CD4-positive, alpha-beta T cell (primary cell): ENCODE measurements around the gene WDSUB1. TPM values are rescaled to one million over a fixed set of nuclear protein-coding genes. Genes with fewer than 3 reads are reported as not detected.

Source experiments
- ATAC-seq: fragments of 200-7000 bp; cut with Tn5 transposase; one replicate; pipeline ENCODE4 v1.10.0; 2022; ENCODE audit warnings: mild to moderate bottlenecking; ENCODE audit not compliant: poor library complexity
- CTCF ChIA-PET: fragments of 350-600 bp; sonication (Branson Sonifier 250); formaldehyde crosslinking; loops from one replicate; lab custom pipeline; 2021; ENCODE audit warnings: antibody characterized with exemption, inconsistent platforms; lab: Charles Lee
- POLR2A ChIA-PET: fragments of 350-600 bp; sonication (Branson Sonifier 250); formaldehyde crosslinking; loops from one replicate; lab custom pipeline; 2021; ENCODE audit warnings: antibody characterized with exemption, inconsistent platforms; lab: Charles Lee
- DNase-seq, 14 experiments: peaks; one replicate each; pipeline ENCODE4 v3.0.0-alpha.2; 2013 to 2020; ENCODE audit warnings: mixed read lengths in 2 of 14
- H3K27ac ChIP-seq, 2 donors: one replicate each; pipeline versions ENCODE4 v1.5.1 to v1.7.0; 2013; ENCODE audit warnings: low read length in 2 of 2, low read depth in 1 of 2, mild to moderate bottlenecking in 1 of 2
- H3K27me3 ChIP-seq, 2 experiments: 1 replicate in 1 of 2; 2 replicates in 1 of 2; pipeline versions ENCODE4 v1.6.1 to v1.7.0; 2013; ENCODE audit warnings: low read length in 2 of 2, control low read depth in 1 of 2, mild to moderate bottlenecking in 1 of 2, moderate library complexity in 1 of 2; ENCODE audit not compliant: insufficient read depth in 2 of 2, control insufficient read depth in 1 of 2
- H3K36me3 ChIP-seq: one replicate; pipeline ENCODE4 v1.6.1; 2013; ENCODE audit warnings: low read length, control low read depth; ENCODE audit not compliant: insufficient read depth
- H3K4me1 ChIP-seq: one replicate; pipeline ENCODE4 v1.6.1; 2013; ENCODE audit warnings: low read length, control low read depth; ENCODE audit not compliant: insufficient read depth
- H3K4me3 ChIP-seq: one replicate; pipeline ENCODE4 v1.5.1; 2013; ENCODE audit warnings: mild to moderate bottlenecking, low read length, moderate library complexity
- H3K9me3 ChIP-seq, 2 experiments: 1 replicate in 1 of 2; 2 replicates in 1 of 2; pipeline versions ENCODE4 v1.6.1 to v1.7.0; 2013; ENCODE audit warnings: low read length in 2 of 2, mild to moderate bottlenecking in 2 of 2, control low read depth in 1 of 2, moderate library complexity in 1 of 2; ENCODE audit not compliant: control insufficient read depth in 1 of 2, insufficient read depth in 1 of 2
- H3K27ac Mint-ChIP-seq: one replicate; pipeline ENCODE4 v1.8.0; 2020; ENCODE audit warnings: mixed read lengths
- H3K27me3 Mint-ChIP-seq: one replicate; pipeline ENCODE4 v1.8.0; 2021; ENCODE audit warnings: mixed read lengths
- H3K36me3 Mint-ChIP-seq: one replicate; pipeline ENCODE4 v1.8.0; 2021; ENCODE audit warnings: low read depth, mixed read lengths
- H3K4me1 Mint-ChIP-seq: one replicate; pipeline ENCODE4 v1.8.0; 2021; ENCODE audit warnings: low read depth, mixed read lengths
- H3K4me3 Mint-ChIP-seq: one replicate; pipeline ENCODE4 v1.8.0; 2020; ENCODE audit warnings: mild to moderate bottlenecking, mixed read lengths
- H3K9me3 Mint-ChIP-seq: one replicate; pipeline ENCODE4 v1.8.0; 2020; ENCODE audit warnings: mixed read lengths
- intact Hi-C, 2 experiments: fragments of 100-400 bp; cut with DNase I in 1 of 2; cut with micrococcal nuclease in 1 of 2; formaldehyde crosslinking; loops; one replicate each; pipeline versions ENCODE4 v1.15.1 to v1.9.0; 2023 to 2025; cut with DNase I, micrococcal nuclease
- microRNA-seq: library from miRNA; unstranded; fragments of <30 nt; microRNA quantifications from one replicate; pipeline ENCODE4 v1.2.0, GENCODE V29; 2021; ENCODE audit warnings: borderline microRNAs expressed, borderline replicate concordance
- total RNA-seq, 174 experiments: library from RNA in 2 of 174; stranded (reverse) in 2 of 174; gene quantifications; one replicate each; pipeline ENCODE4 v1.2.3 and lab custom pipeline; 2021 to 2026
- TF ChIP-seq, protein P1 (sequence below): fragments of 200-600 bp; IDR thresholded peaks from one replicate; pipeline ENCODE4 v1.8.0; 2022; ENCODE audit warnings: antibody characterized with exemption, mild to moderate bottlenecking

WDSUB1 gene
- total RNA-seq, 2 experiments from 2014 or later: 6.8 to 8.0 TPM

GRCh38 chr2:159186462-159186861 lies 100.0 kb downstream of the WDSUB1 start:
- no peaks in the 10 kb centered on the region for H3K9me3 ChIP-seq
- no peak overlapping the region for H3K27ac Mint-ChIP-seq
- intact Hi-C loops: loop anchor here in 1 of 2 experiments (5.0 kb wide), 3 partner anchors 49 to 284 kb away; no protein-coding TSS in a partner anchor
- DNase-seq: no peak
- H3K27me3 ChIP-seq: no peaks in the 10 kb centered on the region
- H3K27me3 Mint-ChIP-seq: no peaks in the 10 kb centered on the region
- H3K27ac ChIP-seq: no peak overlapping the region
- H3K36me3 Mint-ChIP-seq: no peaks in the 10 kb centered on the region
- peaks cover 3% of the 10 kb centered on the region for H3K4me1 ChIP-seq
- no peaks in the 10 kb centered on the region for H3K9me3 Mint-ChIP-seq
- ATAC-seq: no peak
- H3K4me3 ChIP-seq: no peak overlapping the region
- ChIA-PET POLR2A (no interaction called here), CTCF (no interaction called here)
- peaks cover 4% of the 10 kb centered on the region for H3K4me1 Mint-ChIP-seq
- no peak overlapping the region for H3K4me3 Mint-ChIP-seq
- TF ChIP-seq, protein P1, sequence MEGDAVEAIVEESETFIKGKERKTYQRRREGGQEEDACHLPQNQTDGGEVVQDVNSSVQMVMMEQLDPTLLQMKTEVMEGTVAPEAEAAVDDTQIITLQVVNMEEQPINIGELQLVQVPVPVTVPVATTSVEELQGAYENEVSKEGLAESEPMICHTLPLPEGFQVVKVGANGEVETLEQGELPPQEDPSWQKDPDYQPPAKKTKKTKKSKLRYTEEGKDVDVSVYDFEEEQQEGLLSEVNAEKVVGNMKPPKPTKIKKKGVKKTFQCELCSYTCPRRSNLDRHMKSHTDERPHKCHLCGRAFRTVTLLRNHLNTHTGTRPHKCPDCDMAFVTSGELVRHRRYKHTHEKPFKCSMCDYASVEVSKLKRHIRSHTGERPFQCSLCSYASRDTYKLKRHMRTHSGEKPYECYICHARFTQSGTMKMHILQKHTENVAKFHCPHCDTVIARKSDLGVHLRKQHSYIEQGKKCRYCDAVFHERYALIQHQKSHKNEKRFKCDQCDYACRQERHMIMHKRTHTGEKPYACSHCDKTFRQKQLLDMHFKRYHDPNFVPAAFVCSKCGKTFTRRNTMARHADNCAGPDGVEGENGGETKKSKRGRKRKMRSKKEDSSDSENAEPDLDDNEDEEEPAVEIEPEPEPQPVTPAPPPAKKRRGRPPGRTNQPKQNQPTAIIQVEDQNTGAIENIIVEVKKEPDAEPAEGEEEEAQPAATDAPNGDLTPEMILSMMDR: no peak
- no peaks in the 10 kb centered on the region for H3K36me3 ChIP-seq

Small RNAs within 50 kb of the gene (microRNA-seq; reads per million reads assigned to microRNA genes)
- not detected for gene MIR6888
